Caco-2 (cell line): ENCODE results near the gene SMIM23. TPM values are rescaled to one million over a fixed set of nuclear protein-coding genes. Genes with fewer than 3 reads are reported as not detected.

Experiments
- BruUV-seq: library from RNA; stranded (reverse); fragments of 400-500 nt; replicated peaks from 2 replicates; lab custom pipeline; 2021; lab: Mats Ljungman, UMichigan
- CTCF ChIA-PET: fragments of 300-600 bp; sonication (Branson Sonifier 250); formaldehyde crosslinking; loops from one replicate; lab custom pipeline; 2022; ENCODE audit warnings: antibody characterized with exemption; lab: Charles Lee
- POLR2A ChIA-PET: fragments of 300-600 bp; sonication (Branson Sonifier 250); formaldehyde crosslinking; loops from one replicate; lab custom pipeline; 2022; ENCODE audit warnings: antibody characterized with exemption; lab: Charles Lee
- DNase-seq, 2 experiments: peaks; one replicate each; pipeline versions ENCODE4 v3.0.0 to v3.0.0-alpha.2; 2020 to 2022
- H3K27me3 ChIP-seq: replicated peaks from 2 replicates; pipeline ENCODE4 v1.6.0; 2011; ENCODE audit warnings: low read length; ENCODE audit not compliant: control insufficient read depth, insufficient read depth
- H3K36me3 ChIP-seq: 2 replicates; pipeline ENCODE4 v1.5.1; 2011; ENCODE audit warnings: low read length; ENCODE audit not compliant: control insufficient read depth, insufficient read depth
- H3K4me1 ChIP-seq: fragments of 250-450 bp; sonication (Bioruptor Pico); 2 replicates; pipeline ENCODE4 v1.5.1; 2020; ENCODE audit warnings: mild to moderate bottlenecking
- H3K4me3 ChIP-seq: 2 replicates; pipeline ENCODE4 v1.5.1; 2011; ENCODE audit warnings: low read depth, mild to moderate bottlenecking, control low read depth, low read length
- H3K9me3 ChIP-seq: fragments of 250-450 bp; sonication (Bioruptor Pico); 2 replicates; pipeline ENCODE4 v1.5.1; 2020; ENCODE audit warnings: mild to moderate bottlenecking, moderate library complexity
- H3K27ac Mint-ChIP-seq: one replicate; pipeline ENCODE4 v1.8.0; 2022; ENCODE audit warnings: mixed read lengths; ENCODE audit not compliant: unreplicated experiment
- H3K27me3 Mint-ChIP-seq: one replicate; pipeline ENCODE4 v1.8.0; 2022; ENCODE audit warnings: mixed read lengths; ENCODE audit not compliant: insufficient read depth, unreplicated experiment
- H3K36me3 Mint-ChIP-seq: one replicate; pipeline ENCODE4 v1.8.0; 2022; ENCODE audit warnings: mild to moderate bottlenecking, mixed read lengths; ENCODE audit not compliant: insufficient read depth, unreplicated experiment
- H3K4me1 Mint-ChIP-seq: one replicate; pipeline ENCODE4 v1.8.0; 2022; ENCODE audit warnings: low read depth, mixed read lengths; ENCODE audit not compliant: unreplicated experiment
- H3K4me3 Mint-ChIP-seq: one replicate; pipeline ENCODE4 v1.8.0; 2022; ENCODE audit warnings: mild to moderate bottlenecking, moderate library complexity, mixed read lengths; ENCODE audit not compliant: unreplicated experiment
- H3K9me3 Mint-ChIP-seq: one replicate; pipeline ENCODE4 v1.8.0; 2022; ENCODE audit warnings: mixed read lengths; ENCODE audit not compliant: unreplicated experiment
- intact Hi-C: fragments of 100-400 bp; cut with micrococcal nuclease; formaldehyde crosslinking; loops from one replicate; pipeline ENCODE4 v1.10.0; 2022; ENCODE audit not compliant: unreplicated experiment
- total RNA-seq: library from RNA; stranded (reverse); gene quantifications from 2 replicates; pipeline ENCODE4 v1.2.3, GENCODE V29; 2022
- TF ChIP-seq, protein P1 (sequence below), 2 experiments: fragments of 200-600 bp in 1 of 2; IDR thresholded peaks; 1 replicate in 1 of 2; 2 replicates in 1 of 2; pipeline versions ENCODE4 v1.5.1 to v1.8.0; 2011 to 2022; ENCODE audit warnings: antibody characterized with exemption in 1 of 2, control low read depth in 1 of 2, inconsistent platforms in 1 of 2, low read depth in 1 of 2, low read length in 1 of 2, mild to moderate bottlenecking in 1 of 2, moderate library complexity in 1 of 2; ENCODE audit not compliant: insufficient read depth in 1 of 2, severe bottlenecking in 1 of 2, unreplicated experiment in 1 of 2

Gene SMIM23
- total RNA-seq, 1 experiment from 2014 or later: not detected

DNA sequence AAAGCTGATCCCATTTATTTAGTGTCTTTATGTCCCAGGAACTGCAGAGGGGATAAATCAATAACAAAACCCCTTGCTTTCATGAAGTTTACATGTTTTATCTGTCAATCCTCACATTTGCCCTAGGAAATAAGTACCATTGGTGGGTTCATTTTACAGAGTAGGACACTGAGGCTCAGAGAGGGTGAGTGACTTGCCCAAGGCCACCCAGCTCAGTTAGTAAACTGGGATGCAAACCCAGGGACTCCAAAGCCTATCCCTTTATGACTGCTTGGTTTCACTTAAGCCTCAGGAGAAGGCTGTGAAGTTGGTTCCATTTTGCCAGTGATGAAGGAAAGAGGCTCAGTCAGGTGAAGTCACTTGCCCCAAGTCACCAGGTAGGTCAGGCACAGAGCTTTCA lies 51.9 kb downstream of the SMIM23 start:
- H3K36me3 ChIP-seq: no peaks in the 10 kb centered on the region; the same call in 1 of the 2 replicates
- DNase-seq: no peak
- Mint-ChIP-seq H3K27ac (no peak overlapping the region), H3K36me3 (peaks cover 2% of the 10 kb centered on the region), H3K4me3 (no peak overlapping the region), H3K27me3 (no peaks in the 10 kb centered on the region), H3K4me1 (no peaks in the 10 kb centered on the region), H3K9me3 (no peaks in the 10 kb centered on the region)
- H3K27me3 ChIP-seq: no peaks in the 10 kb centered on the region
- H3K9me3 ChIP-seq: no peaks in the 10 kb centered on the region
- CTCF ChIA-PET: no interaction called here
- H3K4me3 ChIP-seq: no peak overlapping the region
- intact Hi-C loops: no loop called here
- TF ChIP-seq, protein P1, sequence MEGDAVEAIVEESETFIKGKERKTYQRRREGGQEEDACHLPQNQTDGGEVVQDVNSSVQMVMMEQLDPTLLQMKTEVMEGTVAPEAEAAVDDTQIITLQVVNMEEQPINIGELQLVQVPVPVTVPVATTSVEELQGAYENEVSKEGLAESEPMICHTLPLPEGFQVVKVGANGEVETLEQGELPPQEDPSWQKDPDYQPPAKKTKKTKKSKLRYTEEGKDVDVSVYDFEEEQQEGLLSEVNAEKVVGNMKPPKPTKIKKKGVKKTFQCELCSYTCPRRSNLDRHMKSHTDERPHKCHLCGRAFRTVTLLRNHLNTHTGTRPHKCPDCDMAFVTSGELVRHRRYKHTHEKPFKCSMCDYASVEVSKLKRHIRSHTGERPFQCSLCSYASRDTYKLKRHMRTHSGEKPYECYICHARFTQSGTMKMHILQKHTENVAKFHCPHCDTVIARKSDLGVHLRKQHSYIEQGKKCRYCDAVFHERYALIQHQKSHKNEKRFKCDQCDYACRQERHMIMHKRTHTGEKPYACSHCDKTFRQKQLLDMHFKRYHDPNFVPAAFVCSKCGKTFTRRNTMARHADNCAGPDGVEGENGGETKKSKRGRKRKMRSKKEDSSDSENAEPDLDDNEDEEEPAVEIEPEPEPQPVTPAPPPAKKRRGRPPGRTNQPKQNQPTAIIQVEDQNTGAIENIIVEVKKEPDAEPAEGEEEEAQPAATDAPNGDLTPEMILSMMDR (IDR thresholded peaks at IDR 0.05; ENCODE audit: insufficient read depth in 1 of 2, low read depth in 1 of 2, low read length in 1 of 2, severe bottlenecking in 1 of 2, unreplicated experiment in 1 of 2): no peak
- no TSS peak for BruUV-seq
- no peaks in the 10 kb centered on the region for H3K4me1 ChIP-seq
- POLR2A ChIA-PET: no interaction called here

DNA sequence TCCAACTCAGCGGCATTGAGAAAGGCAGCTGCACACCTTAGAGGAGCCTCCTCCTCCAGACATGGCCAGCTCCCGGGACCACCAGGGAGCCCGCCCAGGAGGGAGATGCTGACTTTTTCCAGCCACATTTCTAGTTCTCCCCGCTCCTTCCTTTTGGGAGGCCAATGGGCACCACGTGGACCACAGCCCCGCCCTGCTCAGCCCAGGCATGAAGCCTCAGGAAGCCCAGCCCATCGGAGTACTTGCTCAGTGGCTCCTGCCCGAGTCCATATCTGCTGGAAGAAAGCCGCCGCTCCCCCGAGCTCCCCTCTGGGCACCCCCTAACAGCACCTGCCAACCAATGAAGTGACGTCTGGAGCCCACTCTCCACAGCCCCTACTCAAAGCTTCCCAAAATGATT lies 52.4 kb downstream of the SMIM23 start:
- no peak overlapping the region for H3K4me3 ChIP-seq
- BruUV-seq: no TSS peak
- Mint-ChIP-seq H3K9me3 (no peaks in the 10 kb centered on the region), H3K4me3 (no peak overlapping the region), H3K36me3 (peaks cover 7% of the 10 kb centered on the region), H3K27me3 (no peaks in the 10 kb centered on the region), H3K27ac (no peak overlapping the region), H3K4me1 (no peaks in the 10 kb centered on the region)
- TF ChIP-seq, protein P1 (IDR thresholded peaks at IDR 0.05; ENCODE audit: insufficient read depth in 1 of 2, low read depth in 1 of 2, low read length in 1 of 2, severe bottlenecking in 1 of 2, unreplicated experiment in 1 of 2): no peak
- no peaks in the 10 kb centered on the region; the same call in 1 of the 2 replicates for H3K36me3 ChIP-seq
- CTCF ChIA-PET: no interaction called here
- POLR2A ChIA-PET: no interaction called here
- H3K27me3 ChIP-seq: no peaks in the 10 kb centered on the region
- intact Hi-C loops: no loop called here
- no peak for DNase-seq
- H3K9me3 ChIP-seq: no peaks in the 10 kb centered on the region
- no peaks in the 10 kb centered on the region for H3K4me1 ChIP-seq

DNA sequence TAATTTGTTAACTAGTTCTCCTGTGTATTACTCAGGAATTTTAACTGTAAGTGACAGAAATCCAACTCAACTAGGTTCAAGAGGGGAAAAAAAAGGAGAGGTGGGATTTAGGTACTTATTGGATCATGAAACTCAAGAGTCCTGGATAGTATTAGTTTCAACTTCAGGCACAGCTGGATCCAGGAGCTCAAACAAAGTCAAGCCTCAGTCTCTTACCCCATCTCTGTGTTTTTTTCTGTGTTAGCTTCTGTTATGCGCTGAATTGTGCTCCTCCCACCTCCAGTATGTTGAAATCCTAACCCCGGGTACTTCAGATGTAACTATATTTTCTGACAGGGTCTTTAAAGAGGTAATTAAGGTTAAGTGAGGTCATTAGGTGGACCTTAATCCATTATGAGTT lies 53.5 kb downstream of the SMIM23 start:
- no peak for DNase-seq
- Histone ChIP-seq H3K9me3 (no peaks in the 10 kb centered on the region), H3K36me3 (no peaks in the 10 kb centered on the region; the same call in 1 of the 2 replicates), H3K4me3 (no peak overlapping the region), H3K4me1 (no peaks in the 10 kb centered on the region), H3K27me3 (no peaks in the 10 kb centered on the region)
- intact Hi-C loops: no loop called here
- Mint-ChIP-seq H3K27ac (no peak overlapping the region), H3K27me3 (no peaks in the 10 kb centered on the region), H3K4me1 (no peaks in the 10 kb centered on the region), H3K4me3 (no peak overlapping the region), H3K9me3 (no peaks in the 10 kb centered on the region), H3K36me3 (peaks cover 9% of the 10 kb centered on the region)
- TF ChIP-seq, protein P1 (IDR thresholded peaks at IDR 0.05; ENCODE audit: insufficient read depth in 1 of 2, low read depth in 1 of 2, low read length in 1 of 2, severe bottlenecking in 1 of 2, unreplicated experiment in 1 of 2): no peak
- ChIA-PET CTCF (interaction anchor here (0.5 kb wide), 1 partner anchor 1844 kb away, joined by 3 read pairs; no protein-coding TSS in a partner anchor), POLR2A (no interaction called here)
- no TSS peak for BruUV-seq
